A673 (cell line): ENCODE data around the gene NLRX1. TPM values are rescaled to one million over a fixed set of nuclear protein-coding genes. Genes with fewer than 3 reads are reported as not detected.
"Not testable (repeated sequence)": the region's sequence is repeated elsewhere in the genome, so short reads cannot be mapped to it uniquely, and the experiment has no call there.

Experiments used
- BruUV-seq: library from RNA; stranded (reverse); fragments of 400-500 nt; replicated peaks from 2 replicates; lab custom pipeline; 2021; lab: Mats Ljungman, UMichigan
- CTCF ChIA-PET: fragments of 300-600 bp; sonication (Branson Sonifier 250); formaldehyde crosslinking; loops from one replicate; lab custom pipeline; 2022; ENCODE audit warnings: antibody characterized with exemption; lab: Charles Lee
- POLR2A ChIA-PET: fragments of 300-600 bp; sonication (Branson Sonifier 250); formaldehyde crosslinking; loops from one replicate; lab custom pipeline; 2022; ENCODE audit warnings: antibody characterized with exemption; ENCODE audit not compliant: low non-redundant PET; lab: Charles Lee
- DNase-seq: peaks from one replicate; pipeline ENCODE4 v3.0.0-alpha.2; 2015; ENCODE audit warnings: low spot score
- H3K27ac ChIP-seq: fragments of 200-600 bp; sonication (generic); 2 replicates; pipeline ENCODE4 v1.5.1; 2016; ENCODE audit warnings: mixed run types, low read depth, mild to moderate bottlenecking, mixed read lengths, antibody characterized with exemption, low read length; ENCODE audit not compliant: poor library complexity, severe bottlenecking
- H3K27me3 ChIP-seq: fragments of 200-600 bp; sonication (generic); replicated peaks from 2 replicates; pipeline ENCODE4 v1.6.1; 2017; ENCODE audit warnings: mixed run types, low read depth, mild to moderate bottlenecking, mixed read lengths, antibody characterized with exemption, low read length; ENCODE audit not compliant: insufficient read depth, poor library complexity
- H3K36me3 ChIP-seq: fragments of 200-600 bp; sonication (generic); 2 replicates; pipeline ENCODE4 v1.6.1; 2016; ENCODE audit warnings: mixed run types, mild to moderate bottlenecking, mixed read lengths, antibody characterized with exemption, low read length; ENCODE audit not compliant: insufficient read depth, poor library complexity, severe bottlenecking
- H3K4me1 ChIP-seq: fragments of 200-600 bp; sonication (generic); 2 replicates; pipeline ENCODE4 v1.6.1; 2017; ENCODE audit warnings: mixed run types, mild to moderate bottlenecking, mixed read lengths, antibody characterized with exemption, low read length; ENCODE audit not compliant: insufficient read depth, poor library complexity, severe bottlenecking
- H3K4me3 ChIP-seq: fragments of 200-600 bp; sonication (generic); 2 replicates; pipeline ENCODE4 v1.5.1; 2016; ENCODE audit warnings: low read depth, mixed run types, mild to moderate bottlenecking, mixed read lengths, low read length; ENCODE audit not compliant: poor library complexity, severe bottlenecking
- H3K9me3 ChIP-seq: fragments of 200-600 bp; sonication (generic); 2 replicates; pipeline ENCODE4 v1.6.1; 2016; ENCODE audit warnings: mixed run types, low read depth, mild to moderate bottlenecking, mixed read lengths, antibody characterized with exemption, low read length; ENCODE audit not compliant: poor library complexity, severe bottlenecking
- CTCF ChIP-seq: fragments of 300-800, 200-600 bp; sonication (generic); conservative IDR thresholded peaks from 2 replicates; pipeline ENCODE4 v1.5.1; 2017; ENCODE audit warnings: low read depth, mild to moderate bottlenecking, antibody characterized with exemption, low read length, moderate library complexity, mixed read lengths
- EZH2 ChIP-seq: fragments of 200-600 bp; sonication (generic); IDR thresholded peaks from 2 replicates; pipeline ENCODE4 v1.6.1; 2017; ENCODE audit warnings: borderline replicate concordance, low read depth, mild to moderate bottlenecking, mixed read lengths, antibody characterized with exemption, low read length; ENCODE audit not compliant: poor library complexity, severe bottlenecking
- intact Hi-C: fragments of 100-400 bp; cut with micrococcal nuclease; formaldehyde crosslinking; loops from one replicate; pipeline ENCODE4 v1.10.0; 2022; ENCODE audit not compliant: unreplicated experiment
- total RNA-seq: library from RNA; stranded (reverse); gene quantifications from 2 replicates; pipeline ENCODE4 v1.2.3, GENCODE V29; 2021

Gene NLRX1
- total RNA-seq, 1 experiment from 2014 or later: 1.4 TPM

DNA sequence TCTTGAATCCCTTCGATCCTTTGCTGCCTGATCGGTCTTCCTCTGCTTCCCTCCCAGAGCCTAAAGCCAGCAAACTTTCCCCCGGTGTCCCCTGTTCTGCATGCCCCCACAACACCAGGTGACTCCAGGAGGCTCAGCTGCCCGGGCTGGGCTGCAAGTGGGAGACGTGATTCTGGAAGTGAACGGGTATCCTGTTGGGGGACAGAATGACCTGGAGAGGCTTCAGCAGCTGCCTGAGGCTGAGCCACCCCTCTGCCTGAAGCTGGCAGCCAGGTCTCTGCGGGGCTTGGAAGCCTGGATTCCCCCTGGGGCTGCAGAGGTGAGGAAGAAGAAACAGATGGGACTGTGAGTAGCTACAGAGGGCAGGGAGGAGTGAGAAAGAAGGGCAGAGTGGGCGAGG, 20.4 kb downstream of the NLRX1 start:
- ChIA-PET POLR2A (interaction anchor here (0.7 kb wide), 1 partner anchor 21 kb away, joined by 3 read pairs; no protein-coding TSS in a partner anchor), CTCF (no interaction called here)
- no peak overlapping the region for H3K27ac ChIP-seq

GRCh38 chr11:119189393-119189792, 20.9 kb downstream of the NLRX1 start:
- CTCF ChIA-PET: no interaction called here
- Histone ChIP-seq H3K4me3 (no peak overlapping the region), H3K27ac (no peak overlapping the region), H3K9me3 (no peaks in the 10 kb centered on the region), H3K4me1 (no peaks in the 10 kb centered on the region), H3K36me3 (no peaks in the 10 kb centered on the region), H3K27me3 (no peaks in the 10 kb centered on the region)
- TF ChIP-seq CTCF (no peak), EZH2 (no peak)
- intact Hi-C loops: no loop called here
- POLR2A ChIA-PET: interaction anchor here (0.7 kb wide), 1 partner anchor 22 kb away, joined by 3 read pairs; no protein-coding TSS in a partner anchor
- no TSS peak for BruUV-seq
- no peak for DNase-seq

More for the DNA sequence above, 20.4 kb downstream of the NLRX1 start:
- Histone ChIP-seq H3K4me3 (no peak overlapping the region), H3K27me3 (no peaks in the 10 kb centered on the region), H3K9me3 (no peaks in the 10 kb centered on the region), H3K36me3 (no peaks in the 10 kb centered on the region), H3K4me1 (no peaks in the 10 kb centered on the region)
- no peak for TF ChIP-seq EZH2
- TF ChIP-seq CTCF: no peak
- intact Hi-C loops: no loop called here
- DNase-seq: no peak
- BruUV-seq: no TSS peak

GRCh38 chr11:119190531-119190930, 22.0 kb downstream of the NLRX1 start:
- TF ChIP-seq EZH2 (no peak), CTCF (no peak)
- CTCF ChIA-PET: no interaction called here
- POLR2A ChIA-PET: no interaction called here
- Histone ChIP-seq H3K9me3 (no peaks in the 10 kb centered on the region), H3K27me3 (no peaks in the 10 kb centered on the region), H3K36me3 (no peaks in the 10 kb centered on the region), H3K4me3 (no peak overlapping the region), H3K27ac (no peak overlapping the region), H3K4me1 (no peaks in the 10 kb centered on the region)
- no peak for DNase-seq
- intact Hi-C loops: no loop called here
- no TSS peak for BruUV-seq

GRCh38 chr11:119191265-119191664, 22.7 kb downstream of the NLRX1 start:
- H3K4me3 ChIP-seq, H3K4me1 ChIP-seq, H3K27me3 ChIP-seq, H3K36me3 ChIP-seq, POLR2A ChIA-PET, BruUV-seq, H3K27ac ChIP-seq, DNase-seq, H3K9me3 ChIP-seq, intact Hi-C loops: not testable (repeated sequence)
- CTCF ChIA-PET: interaction anchor here (1.4 kb wide), 1 partner anchor 15 kb away, joined by 7 read pairs; the partner anchor contains the start of gene CBL
